Measurements from ENCODE around the gene SEPTIN7. TPM values are rescaled to one million over a fixed set of nuclear protein-coding genes. Genes with fewer than 3 reads are reported as not detected.
A peak's percentile ranks its signal among the peaks of the same experiment; 100 is the strongest.

The SEPTIN7 gene
- total RNA-seq, 2 donors from 2014 or later, result 191 to 220 TPM

- Mint-ChIP-seq H3K27ac (peak overlapping the region; percentile 96), H3K27me3 (no peaks in the 10 kb centered on the region), H3K4me1 (peaks cover 40% of the 10 kb centered on the region), H3K36me3 (ENCODE audit: low read depth) (peaks cover 3% of the 10 kb centered on the region), H3K4me3 (peak overlapping the region; percentile 97)
- ATAC-seq (peak; percentile 50), DNase-seq (peak; percentile 63 to 77 (median 76))
- no peaks in the 10 kb centered on the region for H3K9me3 ChIP-seq (ENCODE audit: control insufficient read depth, low read length, poor library complexity, severe bottlenecking)
Observed at GRCh38 chr7:35801392-35802101, 690 bp downstream of the SEPTIN7 start.

- peak overlapping the region; percentile 97 for H3K4me3 Mint-ChIP-seq
- no peak for DNase-seq
- no peak for ATAC-seq
Observed at GRCh38 chr7:35802102-35802466, 1.2 kb downstream of the SEPTIN7 start.

GRCh38 chr7:35802649-35803048 is 1.8 kb downstream of the SEPTIN7 start:
- DNase-seq, result peak in 1 of 3 donors; percentile 14
- Mint-ChIP-seq H3K4me1 (peaks cover 41% of the 10 kb centered on the region), H3K27ac (peak overlapping the region; percentile 96), H3K27me3 (no peaks in the 10 kb centered on the region), H3K4me3 (peak overlapping the region; percentile 97), H3K36me3 (ENCODE audit: low read depth) (peaks cover 3% of the 10 kb centered on the region)
- ATAC-seq, result no peak
- H3K9me3 ChIP-seq (ENCODE audit: control insufficient read depth, low read length, poor library complexity, severe bottlenecking), result no peaks in the 10 kb centered on the region

More at GRCh38 chr7:35802102-35802466, 1.2 kb downstream of the SEPTIN7 start:
- Mint-ChIP-seq H3K27ac (peak overlapping the region; percentile 96), H3K36me3 (ENCODE audit: low read depth) (peaks cover 3% of the 10 kb centered on the region), H3K27me3 (no peaks in the 10 kb centered on the region), H3K4me1 (peaks cover 41% of the 10 kb centered on the region)
- no peaks in the 10 kb centered on the region for H3K9me3 ChIP-seq (ENCODE audit: control insufficient read depth, low read length, poor library complexity, severe bottlenecking)

- H3K9me3 ChIP-seq (ENCODE audit: control insufficient read depth, low read length, poor library complexity, severe bottlenecking), result no peaks in the 10 kb centered on the region
- peaks cover 3% of the 10 kb centered on the region for H3K36me3 Mint-ChIP-seq (ENCODE audit: low read depth)
- H3K27me3 Mint-ChIP-seq, result no peaks in the 10 kb centered on the region
- DNase-seq, result no peak
- ATAC-seq, result no peak
- H3K27ac Mint-ChIP-seq, result no peak overlapping the region
- H3K4me1 Mint-ChIP-seq, result peaks cover 47% of the 10 kb centered on the region
- peak overlapping the region; percentile 36 for H3K4me3 Mint-ChIP-seq
Observed at GRCh38 chr7:35804231-35804970, 3.5 kb downstream of the SEPTIN7 start.

GRCh38 chr7:35805876-35806275 is 5.0 kb downstream of the SEPTIN7 start:
- H3K9me3 ChIP-seq (ENCODE audit: control insufficient read depth, low read length, poor library complexity, severe bottlenecking), result no peaks in the 10 kb centered on the region
- Mint-ChIP-seq H3K27me3 (no peaks in the 10 kb centered on the region), H3K4me3 (peak overlapping the region; percentile 57), H3K36me3 (ENCODE audit: low read depth) (peaks cover 3% of the 10 kb centered on the region), H3K27ac (peak overlapping the region; percentile 66), H3K4me1 (peaks cover 49% of the 10 kb centered on the region)
- no peak for ATAC-seq
- DNase-seq, result no peak

GRCh38 chr7:35816514-35816913 is 15.7 kb downstream of the SEPTIN7 start:
- ATAC-seq, result no peak

GRCh38 chr7:35817181-35817580 is 16.3 kb downstream of the SEPTIN7 start:
- DNase-seq (no peak), ATAC-seq (no peak)
- Mint-ChIP-seq H3K4me3 (no peak overlapping the region), H3K4me1 (peaks cover 34% of the 10 kb centered on the region), H3K27ac (no peak overlapping the region), H3K36me3 (ENCODE audit: low read depth) (peaks cover 6% of the 10 kb centered on the region), H3K27me3 (no peaks in the 10 kb centered on the region)
- H3K9me3 ChIP-seq (ENCODE audit: control insufficient read depth, low read length, poor library complexity, severe bottlenecking), result peaks cover 2% of the 10 kb centered on the region

More at GRCh38 chr7:35816514-35816913, 15.7 kb downstream of the SEPTIN7 start:
- no peak for DNase-seq
- Mint-ChIP-seq H3K27ac (no peak overlapping the region), H3K36me3 (ENCODE audit: low read depth) (peaks cover 6% of the 10 kb centered on the region), H3K27me3 (no peaks in the 10 kb centered on the region), H3K4me1 (peaks cover 34% of the 10 kb centered on the region), H3K4me3 (no peak overlapping the region)
- H3K9me3 ChIP-seq (ENCODE audit: control insufficient read depth, low read length, poor library complexity, severe bottlenecking), result peaks cover 2% of the 10 kb centered on the region

GRCh38 chr7:35817930-35818329 is 17.1 kb downstream of the SEPTIN7 start:
- ATAC-seq (no peak), DNase-seq (no peak)
- Mint-ChIP-seq H3K4me3 (no peak overlapping the region), H3K27ac (no peak overlapping the region), H3K4me1 (peaks cover 32% of the 10 kb centered on the region), H3K27me3 (no peaks in the 10 kb centered on the region), H3K36me3 (ENCODE audit: low read depth) (peaks cover 6% of the 10 kb centered on the region)
- peaks cover 2% of the 10 kb centered on the region for H3K9me3 ChIP-seq (ENCODE audit: control insufficient read depth, low read length, poor library complexity, severe bottlenecking)

- ATAC-seq (no peak), DNase-seq (no peak)
- H3K4me1 Mint-ChIP-seq, result peaks cover 29% of the 10 kb centered on the region
- H3K36me3 Mint-ChIP-seq (ENCODE audit: low read depth), result peaks cover 9% of the 10 kb centered on the region
- H3K9me3 ChIP-seq (ENCODE audit: control insufficient read depth, low read length, poor library complexity, severe bottlenecking), result peaks cover 2% of the 10 kb centered on the region
- no peak overlapping the region for H3K27ac Mint-ChIP-seq
- no peak overlapping the region for H3K4me3 Mint-ChIP-seq
- H3K27me3 Mint-ChIP-seq, result no peaks in the 10 kb centered on the region
Observed at GRCh38 chr7:35818513-35818912, 17.7 kb downstream of the SEPTIN7 start.

GRCh38 chr7:35819310-35819709 is 18.5 kb downstream of the SEPTIN7 start:
- H3K9me3 ChIP-seq (ENCODE audit: control insufficient read depth, low read length, poor library complexity, severe bottlenecking), result peaks cover 2% of the 10 kb centered on the region
- H3K27me3 Mint-ChIP-seq, result no peaks in the 10 kb centered on the region
- H3K27ac Mint-ChIP-seq, result no peak overlapping the region
- ATAC-seq (no peak), DNase-seq (no peak)
- H3K36me3 Mint-ChIP-seq (ENCODE audit: low read depth), result peaks cover 11% of the 10 kb centered on the region
- no peak overlapping the region for H3K4me3 Mint-ChIP-seq
- H3K4me1 Mint-ChIP-seq, result peaks cover 28% of the 10 kb centered on the region

- Mint-ChIP-seq H3K4me1 (peaks cover 28% of the 10 kb centered on the region), H3K27me3 (no peaks in the 10 kb centered on the region), H3K4me3 (no peak overlapping the region), H3K27ac (no peak overlapping the region), H3K36me3 (ENCODE audit: low read depth) (peaks cover 11% of the 10 kb centered on the region)
- DNase-seq (no peak), ATAC-seq (no peak)
- H3K9me3 ChIP-seq (ENCODE audit: control insufficient read depth, low read length, poor library complexity, severe bottlenecking), result peaks cover 2% of the 10 kb centered on the region
Observed at GRCh38 chr7:35819954-35820703, 19.3 kb downstream of the SEPTIN7 start.

- ATAC-seq (no peak), DNase-seq (no peak)
- Mint-ChIP-seq H3K27ac (no peak overlapping the region), H3K4me1 (peaks cover 28% of the 10 kb centered on the region), H3K36me3 (ENCODE audit: low read depth) (peaks cover 11% of the 10 kb centered on the region), H3K27me3 (no peaks in the 10 kb centered on the region), H3K4me3 (no peak overlapping the region)
- H3K9me3 ChIP-seq (ENCODE audit: control insufficient read depth, low read length, poor library complexity, severe bottlenecking), result peaks cover 2% of the 10 kb centered on the region
Observed at GRCh38 chr7:35820858-35821257, 20.0 kb downstream of the SEPTIN7 start.

- Mint-ChIP-seq H3K4me1 (peaks cover 17% of the 10 kb centered on the region), H3K4me3 (no peak overlapping the region), H3K36me3 (ENCODE audit: low read depth) (peaks cover 11% of the 10 kb centered on the region), H3K27me3 (no peaks in the 10 kb centered on the region), H3K27ac (no peak overlapping the region)
- no peak for ATAC-seq
- H3K9me3 ChIP-seq (ENCODE audit: control insufficient read depth, low read length, poor library complexity, severe bottlenecking), result peaks cover 2% of the 10 kb centered on the region
- DNase-seq, result no peak
Observed at GRCh38 chr7:35823440-35823839, 22.6 kb downstream of the SEPTIN7 start.

Measured in T-helper 17 cell (primary cell).